GM23248 (cell line): Measurements from ENCODE around the gene TLE3. TPM values are rescaled to one million over a fixed set of nuclear protein-coding genes. Genes with fewer than 3 reads are reported as not detected.

ENCODE experiments used
- DNase-seq: peaks from one replicate; pipeline ENCODE4 v3.0.0-alpha.2; 2015
- H2AFZ ChIP-seq: fragments of 200-600 bp; sonication (generic); 2 replicates; pipeline ENCODE4 v1.6.1; 2016; ENCODE audit warnings: antibody characterized with exemption
- H3F3A ChIP-seq: fragments of 200-600 bp; sonication (generic); 2 replicates; pipeline ENCODE4 v1.6.1; 2016; ENCODE audit warnings: mild to moderate bottlenecking, antibody characterized with exemption, mixed run types; ENCODE audit not compliant: insufficient read depth
- H3K27ac ChIP-seq: fragments of 200-600 bp; sonication (generic); 2 replicates; pipeline ENCODE4 v1.5.1; 2016; ENCODE audit warnings: mild to moderate bottlenecking
- H3K27me3 ChIP-seq: fragments of 200-600 bp; sonication (generic); replicated peaks from 2 replicates; pipeline ENCODE4 v1.6.1; 2016; ENCODE audit warnings: mild to moderate bottlenecking; ENCODE audit not compliant: insufficient read depth
- H3K36me3 ChIP-seq: fragments of 200-600 bp; sonication (generic); 2 replicates; pipeline ENCODE4 v1.6.1; 2016; ENCODE audit warnings: low read depth, mild to moderate bottlenecking
- H3K4me1 ChIP-seq: fragments of 200-600 bp; sonication (generic); 2 replicates; pipeline ENCODE4 v1.6.1; 2016; ENCODE audit warnings: mild to moderate bottlenecking; ENCODE audit not compliant: insufficient read depth
- H3K4me2 ChIP-seq: fragments of 200-600 bp; sonication (generic); one replicate; pipeline ENCODE4 v1.6.1; 2016; ENCODE audit warnings: mild to moderate bottlenecking; ENCODE audit not compliant: unreplicated experiment
- H3K4me3 ChIP-seq: fragments of 200-600 bp; sonication (generic); 2 replicates; pipeline ENCODE4 v1.5.1; 2016; ENCODE audit warnings: mild to moderate bottlenecking
- H3K79me2 ChIP-seq: fragments of 200-600 bp; sonication (generic); 2 replicates; pipeline ENCODE4 v1.6.1; 2016; ENCODE audit warnings: mild to moderate bottlenecking; ENCODE audit not compliant: insufficient read depth
- H3K9ac ChIP-seq: fragments of 200-600 bp; sonication (generic); 2 replicates; pipeline ENCODE4 v1.6.1; 2016; ENCODE audit warnings: mild to moderate bottlenecking
- H3K9me2 ChIP-seq: fragments of 200-600 bp; sonication (generic); 2 replicates; pipeline ENCODE4 v1.6.1; 2016; ENCODE audit warnings: mixed run types, mild to moderate bottlenecking, moderate library complexity; ENCODE audit not compliant: insufficient read depth
- H3K9me3 ChIP-seq: fragments of 200-600 bp; sonication (generic); one replicate; pipeline ENCODE4 v1.6.1; 2017; ENCODE audit warnings: low read depth
- H4K20me1 ChIP-seq: fragments of 200-600 bp; sonication (generic); 2 replicates; pipeline ENCODE4 v1.6.0; 2016; ENCODE audit not compliant: insufficient read depth
- EZH2 ChIP-seq: fragments of 200-600 bp; sonication (generic); IDR thresholded peaks from 2 replicates; pipeline ENCODE4 v1.6.1; 2018; ENCODE audit warnings: antibody characterized with exemption, mild to moderate bottlenecking; ENCODE audit not compliant: insufficient read depth, poor library complexity, severe bottlenecking
- EZH2phosphoT487 ChIP-seq: fragments of 200-600 bp; sonication (generic); IDR thresholded peaks from 2 replicates; pipeline ENCODE4 v1.6.1; 2018; ENCODE audit warnings: antibody characterized with exemption, moderate library complexity, mild to moderate bottlenecking, low read depth; ENCODE audit not compliant: insufficient read depth
- WGBS, 2 experiments: methylation state at CpG; one replicate each; pipeline ENCODE4 v1.1.6; 2015 to 2017; ENCODE audit warnings: low lambda C conversion rate in 2 of 2, low coverage in 1 of 2; ENCODE audit errors: missing lambda C conversion rate in 2 of 2; 5-methylcytosine and 5-hydroxymethylcytosine counted together
- in situ Hi-C: fragments of 300-500 bp; cut with MboI; formaldehyde crosslinking; loops from 2 replicates; pipeline ENCODE4 v1.15.0; 2020
- polyA plus RNA-seq: library from polyadenylated mRNA; unstranded; fragments of >200 nt; fragmentation: Nextera tagmentation; extraction: Ambion mirVana; gene quantifications from 2 replicates; pipeline ENCODE4 v1.2.1, GENCODE V29; 2016
- total RNA-seq: library from RNA; depleted of rRNA; stranded (reverse); fragments of >200 nt; shearing (Covaris generic); gene quantifications from 2 replicates; pipeline ENCODE4 v1.2.3, GENCODE V29; 2014

The TLE3 gene
- total and polyA plus RNA-seq, 2 experiments from 2014 or later = 11.7 to 37.6 TPM

DNA sequence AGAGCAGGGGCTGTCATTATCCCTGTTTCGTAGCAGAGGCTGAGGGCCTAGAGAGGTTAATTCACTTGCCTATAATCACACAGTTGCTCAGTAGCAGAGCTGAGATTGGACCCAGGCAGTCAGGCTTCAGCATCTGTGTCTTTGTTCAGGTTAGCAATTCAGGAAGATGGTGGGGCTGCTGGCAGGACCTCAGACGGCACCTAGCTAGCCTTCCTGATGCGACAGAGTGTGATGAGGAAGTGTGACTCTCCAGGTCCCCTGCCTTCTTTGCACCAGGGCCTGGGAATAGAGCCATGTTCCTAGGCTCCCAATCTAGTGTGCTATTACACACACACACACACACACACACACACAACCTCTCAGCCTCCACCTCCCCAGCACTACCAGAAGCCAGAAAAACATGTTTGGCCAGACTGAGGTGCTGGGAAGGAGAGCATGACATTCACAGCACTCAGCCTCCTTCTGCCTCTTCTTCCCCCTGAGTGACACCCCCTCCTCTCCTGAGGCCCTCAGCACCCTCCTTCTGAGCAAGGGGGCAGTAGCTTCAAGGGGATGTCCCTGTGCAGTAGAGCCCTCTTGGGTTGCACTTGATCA is 88.9 kb downstream of the TLE3 start:
- no peak overlapping the region for H2AFZ ChIP-seq
- H3K4me2 ChIP-seq = no peak overlapping the region
- no peaks in the 10 kb centered on the region for H3K79me2 ChIP-seq
- no peak overlapping the region for H3K27ac ChIP-seq
- no peaks in the 10 kb centered on the region for H3K4me1 ChIP-seq
- no peak overlapping the region for H3K9ac ChIP-seq
- in situ Hi-C loops = no loop called here
- H4K20me1 ChIP-seq = no peaks in the 10 kb centered on the region
- WGBS, 2 experiments = 80 to 94% methylated on average over 3 of the region's 3 CpGs
- no peaks in the 10 kb centered on the region for H3K9me2 ChIP-seq
- H3K4me3 ChIP-seq = no peak overlapping the region
- H3K36me3 ChIP-seq = no peaks in the 10 kb centered on the region
- H3K27me3 ChIP-seq = peaks cover 25% of the 10 kb centered on the region
- DNase-seq = no peak
- no peaks in the 10 kb centered on the region for H3K9me3 ChIP-seq
- no peak for TF ChIP-seq EZH2
- no peak for TF ChIP-seq EZH2phosphoT487
- no peaks in the 10 kb centered on the region for H3F3A ChIP-seq

DNA sequence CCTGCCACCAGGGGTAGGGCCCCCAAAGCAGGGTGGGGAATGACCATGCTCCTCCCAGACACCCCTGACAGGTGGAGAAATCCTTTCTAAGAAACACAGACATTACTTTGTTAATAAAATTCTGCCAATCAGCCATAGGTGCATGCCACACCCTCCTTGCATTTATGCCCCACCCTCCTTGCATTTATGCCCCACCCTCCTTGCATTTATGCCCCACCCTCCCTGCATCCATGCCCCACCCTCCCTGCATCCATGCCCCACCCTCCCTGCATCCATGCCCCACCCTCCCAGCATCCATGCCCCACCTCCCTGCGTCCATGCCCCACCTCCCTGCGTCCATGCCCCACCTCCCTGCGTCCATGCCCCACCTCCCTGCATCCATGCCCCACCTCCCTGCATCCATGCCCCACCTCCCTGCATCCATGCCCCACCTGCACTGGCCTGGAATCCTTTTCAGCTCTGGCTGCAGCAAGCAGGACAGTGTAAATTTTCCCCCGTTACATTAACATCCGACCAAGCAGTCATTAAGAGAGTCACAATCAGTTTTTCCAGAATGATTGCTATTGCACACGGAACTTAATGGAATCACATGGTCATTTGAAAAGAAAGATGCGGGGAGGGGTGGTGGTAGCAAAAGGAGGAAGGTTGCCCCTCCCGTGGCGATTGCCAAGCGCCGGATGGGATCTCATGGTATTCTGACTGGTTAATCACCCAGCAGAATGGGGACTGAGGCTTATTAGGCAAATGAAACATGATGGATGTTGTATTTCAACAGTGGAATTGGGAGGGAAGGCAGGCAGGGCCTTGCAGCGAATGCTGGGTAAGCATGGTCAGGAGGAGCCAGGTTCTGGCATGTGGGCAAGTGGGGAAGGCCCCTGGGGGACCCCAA is 91.2 kb downstream of the TLE3 start:
- TF ChIP-seq EZH2 (no peak), EZH2phosphoT487 (no peak)
- no peak overlapping the region for H3K27ac ChIP-seq
- DNase-seq = no peak
- WGBS, 2 experiments = 81 to 82% methylated on average over 9 to 12 of the region's 12 CpGs
- H3K9me2 ChIP-seq = no peaks in the 10 kb centered on the region
- H3K27me3 ChIP-seq = peaks cover 29% of the 10 kb centered on the region
- no peak overlapping the region for H3K4me3 ChIP-seq
- no peaks in the 10 kb centered on the region for H3K36me3 ChIP-seq
- H3K79me2 ChIP-seq = no peaks in the 10 kb centered on the region
- in situ Hi-C loops = no loop called here
- H3K4me2 ChIP-seq = no peak overlapping the region
- H3K9me3 ChIP-seq = no peaks in the 10 kb centered on the region
- H3K9ac ChIP-seq = no peak overlapping the region
- no peak overlapping the region for H2AFZ ChIP-seq
- no peaks in the 10 kb centered on the region for H3K4me1 ChIP-seq
- no peaks in the 10 kb centered on the region for H4K20me1 ChIP-seq
- no peaks in the 10 kb centered on the region for H3F3A ChIP-seq

DNA sequence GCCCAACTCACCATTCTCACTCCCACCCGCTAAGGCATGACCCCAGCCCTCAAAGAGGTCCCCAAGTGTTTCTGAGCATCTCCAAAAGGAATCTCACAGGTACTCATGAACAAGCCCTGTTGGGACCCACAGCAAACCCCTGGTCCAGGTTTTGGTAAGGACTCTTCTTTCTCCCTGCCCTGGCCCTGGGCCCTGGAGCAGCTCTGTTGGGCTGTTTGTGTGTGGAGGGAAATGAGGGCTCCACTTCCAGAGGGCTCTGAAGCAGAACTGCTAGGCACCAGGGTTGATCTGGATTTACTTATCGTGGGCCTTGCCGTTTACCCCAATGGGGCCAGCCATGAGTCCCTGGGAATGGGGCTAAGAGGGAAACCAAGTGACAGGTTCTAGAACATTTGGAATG is 92.9 kb downstream of the TLE3 start:
- Histone ChIP-seq H3K4me2 (no peak overlapping the region), H3K9me3 (no peaks in the 10 kb centered on the region), H4K20me1 (no peaks in the 10 kb centered on the region), H3K36me3 (no peaks in the 10 kb centered on the region), H3K9me2 (no peaks in the 10 kb centered on the region), H3K79me2 (no peaks in the 10 kb centered on the region), H3F3A (no peaks in the 10 kb centered on the region), H3K9ac (no peak overlapping the region), H2AFZ (no peak overlapping the region), H3K4me3 (no peak overlapping the region), H3K27me3 (peaks cover 41% of the 10 kb centered on the region), H3K4me1 (no peaks in the 10 kb centered on the region), H3K27ac (no peak overlapping the region)
- in situ Hi-C loops = no loop called here
- no peak for DNase-seq
- 61 to 72% methylated on average over 3 of the region's 3 CpGs for WGBS, 2 experiments
- TF ChIP-seq EZH2 (no peak), EZH2phosphoT487 (no peak)

DNA sequence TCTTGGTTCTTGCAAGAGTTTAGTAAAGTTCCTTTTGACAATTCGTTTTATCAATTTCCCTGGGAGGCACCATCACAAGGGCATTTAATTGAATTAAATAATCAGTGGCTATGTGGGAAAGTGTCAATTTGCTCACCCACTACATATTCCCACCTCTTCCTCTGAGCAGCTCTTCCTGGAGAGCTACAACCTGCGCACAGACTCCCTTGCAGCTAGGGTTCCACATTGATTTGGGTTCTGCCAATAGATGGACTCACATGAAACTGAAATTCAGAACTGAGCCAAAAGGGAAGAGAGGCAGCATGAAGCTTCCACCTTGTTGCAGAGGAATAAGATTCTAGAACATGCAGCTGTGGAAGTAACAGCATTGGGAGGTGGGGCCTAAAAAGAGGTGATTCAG is 94.8 kb downstream of the TLE3 start:
- no peak for DNase-seq
- Histone ChIP-seq H3K4me1 (no peaks in the 10 kb centered on the region), H3K4me3 (no peak overlapping the region), H3F3A (no peaks in the 10 kb centered on the region), H3K36me3 (no peaks in the 10 kb centered on the region), H3K9me3 (no peaks in the 10 kb centered on the region), H3K9ac (no peak overlapping the region), H2AFZ (no peak overlapping the region), H3K27me3 (peaks cover 36% of the 10 kb centered on the region), H3K4me2 (no peak overlapping the region), H4K20me1 (no peaks in the 10 kb centered on the region), H3K79me2 (no peaks in the 10 kb centered on the region), H3K9me2 (no peaks in the 10 kb centered on the region), H3K27ac (no peak overlapping the region)
- in situ Hi-C loops = no loop called here
- 68 to 72% methylated on average over 2 of the region's 2 CpGs for WGBS, 2 experiments
- TF ChIP-seq EZH2phosphoT487 = no peak
